NCI-H146 treated with DMSO at 0.1 percent for 48 hours (cell line): ENCODE data around the gene HIC1.
A peak's percentile ranks its signal among the peaks of the same experiment; 100 is the strongest.
"Not testable (repeated sequence)": the region's sequence is repeated elsewhere in the genome, so short reads cannot be mapped to it uniquely, and the experiment has no call there.

Experiments used
- DNase-seq: peaks from one replicate; lab custom pipeline; 2025; ENCODE audit not compliant: unreplicated experiment; lab: John Stamatoyannopoulos, UW

Gene HIC1, protein sequence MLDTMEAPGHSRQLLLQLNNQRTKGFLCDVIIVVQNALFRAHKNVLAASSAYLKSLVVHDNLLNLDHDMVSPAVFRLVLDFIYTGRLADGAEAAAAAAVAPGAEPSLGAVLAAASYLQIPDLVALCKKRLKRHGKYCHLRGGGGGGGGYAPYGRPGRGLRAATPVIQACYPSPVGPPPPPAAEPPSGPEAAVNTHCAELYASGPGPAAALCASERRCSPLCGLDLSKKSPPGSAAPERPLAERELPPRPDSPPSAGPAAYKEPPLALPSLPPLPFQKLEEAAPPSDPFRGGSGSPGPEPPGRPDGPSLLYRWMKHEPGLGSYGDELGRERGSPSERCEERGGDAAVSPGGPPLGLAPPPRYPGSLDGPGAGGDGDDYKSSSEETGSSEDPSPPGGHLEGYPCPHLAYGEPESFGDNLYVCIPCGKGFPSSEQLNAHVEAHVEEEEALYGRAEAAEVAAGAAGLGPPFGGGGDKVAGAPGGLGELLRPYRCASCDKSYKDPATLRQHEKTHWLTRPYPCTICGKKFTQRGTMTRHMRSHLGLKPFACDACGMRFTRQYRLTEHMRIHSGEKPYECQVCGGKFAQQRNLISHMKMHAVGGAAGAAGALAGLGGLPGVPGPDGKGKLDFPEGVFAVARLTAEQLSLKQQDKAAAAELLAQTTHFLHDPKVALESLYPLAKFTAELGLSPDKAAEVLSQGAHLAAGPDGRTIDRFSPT

DNA sequence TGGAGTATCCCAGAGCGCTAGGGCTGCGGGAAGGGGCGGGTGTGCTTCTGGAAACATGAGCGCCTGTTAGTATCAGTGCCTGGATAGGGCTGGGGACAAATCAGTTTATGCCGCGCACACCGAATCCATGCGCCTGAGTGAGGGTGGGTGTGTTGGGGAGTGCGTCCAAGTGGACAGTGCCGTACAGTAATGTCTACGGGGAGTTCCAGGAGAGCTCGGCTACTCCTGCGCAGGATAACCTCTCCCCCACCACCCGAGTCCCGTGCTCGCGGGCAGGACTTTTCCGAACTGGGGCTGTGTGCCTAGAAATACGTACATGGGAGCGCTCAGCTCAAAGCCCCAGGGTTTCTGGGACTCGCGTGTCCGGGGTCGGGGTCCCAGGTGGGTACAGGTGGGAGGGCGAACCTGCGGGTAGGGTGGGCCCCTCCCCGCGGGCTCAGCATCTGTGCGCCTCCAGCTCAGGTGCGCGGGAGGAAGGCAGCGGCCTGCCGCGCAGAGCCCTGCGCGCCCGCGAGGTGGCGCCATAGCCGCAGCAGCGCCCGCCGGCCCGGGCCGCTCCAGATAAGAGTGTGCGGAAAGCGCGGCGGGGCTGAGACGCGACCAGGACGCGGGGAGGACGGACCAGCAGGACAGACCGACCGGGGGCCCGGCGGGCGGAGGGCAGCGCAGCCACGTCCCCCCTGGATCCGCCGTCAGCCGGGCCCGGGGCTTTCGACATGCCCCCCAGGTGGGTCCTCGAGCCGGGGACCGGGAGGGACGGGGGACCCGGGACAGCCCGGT, at the start of gene HIC1:
Gene HIC1, plus strand, starts transcription at position 592 of the 780 bp plus-strand sequence. CDS start 1,588 bp downstream, outside the sequence.
- peak; percentile 54 for DNase-seq

DNA sequence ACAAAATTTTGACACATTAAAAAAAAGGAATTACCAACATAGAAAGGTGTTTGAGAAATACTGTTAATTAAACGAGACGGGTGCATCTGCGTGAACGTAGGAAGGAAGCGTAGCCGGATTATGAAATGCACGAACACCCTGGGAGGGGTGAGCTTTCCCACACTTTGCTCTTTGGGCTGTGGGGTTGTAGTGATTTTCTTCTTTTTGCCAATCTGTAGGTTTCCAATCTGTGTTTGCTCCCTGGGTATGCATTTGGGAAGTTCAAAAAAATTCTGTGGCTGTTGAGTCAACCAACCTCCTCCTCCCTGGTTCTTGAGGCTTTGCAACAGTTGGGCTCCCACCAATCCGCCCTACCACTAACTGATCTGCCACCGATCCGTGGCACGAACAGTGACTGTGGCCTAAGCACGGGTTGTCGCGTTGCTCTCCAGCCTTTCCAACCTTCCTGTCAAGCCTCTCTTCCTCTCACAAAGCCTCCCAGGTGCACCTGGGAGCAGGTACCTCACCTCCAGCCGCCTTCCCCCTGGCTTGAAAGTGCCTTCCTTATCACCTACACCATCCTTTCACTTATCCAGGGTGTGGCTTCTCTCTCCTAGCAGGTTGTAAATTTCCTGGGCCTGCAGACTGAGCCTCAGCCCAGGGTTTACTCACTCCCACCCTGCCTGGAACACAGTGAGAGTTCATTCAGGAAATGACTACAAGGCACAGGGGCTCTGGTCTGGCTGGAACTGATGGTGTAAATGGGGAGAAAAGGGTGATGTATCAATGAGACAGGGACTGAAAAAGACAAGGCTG, 46.4 kb upstream of the HIC1 start:
- no peak for DNase-seq

DNA sequence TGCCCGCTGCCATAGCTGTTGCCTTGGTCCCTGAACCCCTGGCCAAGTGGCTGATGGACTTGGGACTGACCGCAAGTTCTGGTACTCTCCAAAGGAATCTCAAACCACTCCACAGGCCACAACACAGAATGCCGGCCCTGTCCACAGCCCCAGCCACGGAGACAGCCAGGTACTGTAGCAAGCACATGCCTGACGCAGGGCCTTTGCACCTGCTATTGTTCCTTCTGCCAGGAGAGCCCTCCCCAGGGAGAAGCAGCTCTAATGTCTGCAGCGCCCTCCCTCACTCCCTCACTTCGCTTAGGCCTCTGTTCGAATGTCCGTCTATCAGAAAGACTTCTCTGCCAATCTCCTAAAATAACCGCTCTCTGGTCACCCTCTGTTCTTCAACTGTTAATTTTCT, 45.2 kb upstream of the HIC1 start:
- no peak for DNase-seq

DNA sequence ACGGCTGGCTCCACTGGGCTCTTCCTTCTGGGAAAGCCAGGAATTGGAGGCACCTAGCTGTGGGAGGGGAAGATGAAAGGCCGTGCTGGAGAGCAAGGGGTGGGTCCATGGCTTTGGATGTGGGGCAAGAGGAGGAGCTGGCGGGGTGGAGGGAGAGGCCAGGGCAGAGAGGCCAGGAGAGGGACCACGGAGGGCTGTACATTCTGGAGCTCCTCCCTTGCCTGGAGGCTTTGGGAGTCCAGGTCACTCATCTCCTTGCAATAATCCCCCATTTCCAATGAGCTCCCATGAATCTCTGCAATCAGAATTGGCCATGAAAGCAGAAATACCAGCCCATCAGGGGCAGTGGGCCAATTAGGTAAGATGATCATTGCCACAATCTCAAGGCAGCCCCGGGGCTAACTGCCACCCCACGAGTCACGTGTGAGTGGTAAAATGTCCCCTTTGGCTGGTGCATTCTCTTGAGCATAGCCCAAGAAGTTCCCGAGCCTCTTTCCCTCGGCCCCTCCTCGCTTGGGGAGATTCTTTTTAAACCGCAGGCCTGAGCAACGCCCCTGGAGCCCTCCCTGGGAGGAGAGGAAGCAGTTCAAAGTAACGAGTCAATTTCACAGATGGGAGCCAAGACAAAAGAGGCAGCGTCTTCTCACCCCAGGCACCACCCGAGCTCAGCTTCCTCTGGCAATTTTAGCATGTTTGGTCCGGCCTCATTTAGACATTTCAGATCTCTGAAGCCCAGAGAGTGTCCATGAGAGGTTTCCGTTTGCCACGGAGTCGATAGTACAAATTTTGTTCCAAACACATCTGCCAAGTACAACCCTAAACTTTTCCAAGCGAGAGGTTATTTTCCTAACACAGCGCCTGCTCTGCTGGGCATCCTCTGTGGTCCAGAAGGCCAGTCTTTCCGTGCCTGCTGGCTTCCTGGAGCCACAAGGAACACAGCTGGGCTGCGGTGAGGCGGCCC, 43.2 kb upstream of the HIC1 start:
- DNase-seq = no peak

DNA sequence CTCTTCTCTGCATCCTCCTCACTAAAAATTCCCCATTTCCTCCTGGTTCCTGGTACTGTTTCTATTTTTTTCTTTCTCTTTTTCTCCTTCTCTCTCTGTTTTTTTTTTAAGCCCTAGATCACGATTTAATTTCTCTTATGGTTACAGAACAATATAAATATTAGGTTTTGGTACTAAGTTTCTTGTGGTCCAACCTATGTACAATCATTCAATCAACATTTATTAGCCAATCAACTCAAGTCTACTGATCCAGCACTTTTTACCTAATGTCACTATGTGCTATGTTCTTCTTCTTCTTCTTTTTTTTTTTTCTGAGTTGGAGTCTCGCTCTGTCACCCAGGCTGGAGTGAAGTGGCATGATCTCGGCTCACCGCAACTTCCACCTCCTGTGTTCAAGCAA, 42.4 kb upstream of the HIC1 start:
- DNase-seq = no peak

DNA sequence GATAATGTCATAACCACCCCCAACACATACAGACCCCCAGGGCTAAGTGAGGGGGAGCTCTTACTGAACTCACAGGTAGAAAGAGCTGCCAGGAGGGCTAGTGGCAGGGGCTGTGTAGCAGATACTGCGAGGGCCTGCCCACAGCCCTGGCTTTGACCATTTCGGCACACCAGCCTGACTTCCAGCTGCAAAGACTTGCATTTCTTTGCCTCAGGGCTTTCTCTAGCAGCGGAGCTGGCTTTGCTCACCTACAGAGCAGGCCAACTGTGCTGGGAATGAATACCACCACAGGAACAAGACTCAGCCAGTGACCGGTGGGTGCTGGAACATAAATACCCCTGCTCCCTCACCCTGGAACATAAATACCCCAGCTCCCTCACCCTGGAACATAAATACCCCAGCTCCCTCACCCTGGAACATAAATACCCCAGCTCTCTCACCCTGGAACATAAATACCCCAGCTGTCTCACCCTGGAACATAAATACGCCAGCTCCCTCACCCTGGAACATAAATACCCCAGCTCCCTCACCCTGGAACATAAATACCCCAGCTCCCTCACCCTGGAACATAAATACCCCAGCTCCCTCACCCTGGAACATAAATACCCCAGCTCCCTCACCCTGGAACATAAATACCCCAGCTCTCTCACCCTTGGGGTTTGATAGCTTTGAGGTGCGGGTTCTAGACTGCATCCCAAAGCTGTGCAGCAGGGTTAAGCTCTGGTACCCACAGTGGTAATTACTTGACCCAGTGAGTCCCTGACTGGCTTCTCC, 41.5 kb upstream of the HIC1 start:
- not testable (repeated sequence) for DNase-seq

DNA sequence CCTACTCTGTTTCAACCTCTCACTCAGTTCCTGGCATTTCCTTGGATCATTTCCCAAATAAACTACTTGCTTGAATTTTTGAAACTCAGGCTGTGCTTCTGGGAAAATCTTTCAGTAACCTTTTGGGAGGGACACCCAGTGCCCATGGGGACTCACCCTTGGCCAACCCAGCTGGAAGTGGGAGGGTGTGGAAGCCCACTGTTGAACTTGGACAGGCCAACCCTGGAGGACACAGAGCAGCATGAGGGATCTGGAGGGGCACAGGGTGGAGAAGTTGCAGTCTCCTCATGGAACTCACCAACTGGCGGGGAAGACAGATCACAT, 40.9 kb upstream of the HIC1 start:
- no peak for DNase-seq

DNA sequence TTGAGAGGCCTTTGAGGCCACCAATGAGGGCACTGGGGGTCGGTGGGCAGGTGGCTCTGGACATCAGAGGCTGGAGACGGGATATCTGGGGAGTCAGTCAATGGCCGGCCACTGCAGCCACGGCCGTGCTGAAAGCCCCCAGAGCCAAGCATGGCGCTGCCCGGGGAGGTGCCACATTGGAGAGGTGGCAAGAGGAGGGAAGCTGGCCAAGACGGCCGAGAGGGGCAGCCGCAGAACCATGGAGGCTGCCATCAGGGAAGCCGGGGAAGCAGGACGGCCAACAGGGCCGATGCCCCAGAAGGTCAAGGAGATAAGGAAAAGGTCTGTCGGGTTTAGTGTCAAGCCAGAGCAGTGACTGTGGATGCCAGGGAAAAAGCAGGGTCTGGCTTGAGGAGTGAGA, 39.6 kb upstream of the HIC1 start:
- no peak for DNase-seq

DNA sequence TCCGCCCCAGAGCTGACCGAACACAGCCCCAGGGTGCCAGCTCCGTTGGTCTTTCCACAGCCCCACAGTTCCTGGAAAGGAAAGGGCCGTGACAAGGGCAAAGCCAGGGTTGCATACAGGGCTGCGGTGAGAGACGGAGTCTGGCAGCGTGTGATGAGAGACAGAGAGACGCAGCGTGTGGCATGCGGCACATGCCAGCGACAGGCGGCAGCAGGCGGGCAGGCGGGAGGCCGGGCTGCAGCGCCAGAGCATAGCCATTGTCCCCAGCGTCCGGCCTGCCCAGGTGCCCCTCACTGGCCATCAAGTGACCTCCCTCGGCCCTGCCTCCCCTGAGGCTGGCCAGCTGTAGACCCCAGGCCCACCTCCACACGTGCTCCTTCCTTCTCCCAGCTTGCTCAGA, 38.4 kb upstream of the HIC1 start:
- no peak for DNase-seq

DNA sequence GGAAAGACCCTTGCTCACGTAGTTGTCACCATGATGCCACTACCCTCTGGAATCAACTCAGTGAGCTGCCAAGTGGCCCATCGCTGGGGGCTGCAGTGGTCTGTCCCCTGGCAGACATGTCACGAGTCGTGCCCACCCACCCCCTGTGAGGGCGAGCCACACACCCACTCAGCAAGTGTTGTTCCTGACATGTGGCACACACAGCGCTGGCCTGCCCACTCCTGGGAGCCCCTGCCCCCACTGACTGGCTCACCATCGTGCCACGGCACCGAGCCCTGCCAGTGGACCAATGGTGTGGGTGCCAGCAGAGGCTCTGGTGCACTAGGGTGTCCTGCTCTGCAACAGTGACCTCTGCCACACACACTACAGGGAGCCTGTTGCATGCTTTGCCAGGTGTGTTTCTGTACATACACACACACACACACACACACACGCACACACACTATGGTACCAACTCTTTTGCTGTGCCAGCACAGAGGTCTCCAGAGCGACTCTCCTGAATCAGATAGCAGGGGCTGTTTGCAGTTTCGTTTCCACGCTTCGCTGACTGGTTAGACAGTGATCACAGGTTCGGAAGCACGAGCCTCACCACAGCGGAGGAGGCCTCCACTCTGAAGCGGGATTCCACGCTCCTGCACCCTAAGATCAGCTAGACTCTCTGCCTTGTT, 37.5 kb upstream of the HIC1 start:
- no peak for DNase-seq

DNA sequence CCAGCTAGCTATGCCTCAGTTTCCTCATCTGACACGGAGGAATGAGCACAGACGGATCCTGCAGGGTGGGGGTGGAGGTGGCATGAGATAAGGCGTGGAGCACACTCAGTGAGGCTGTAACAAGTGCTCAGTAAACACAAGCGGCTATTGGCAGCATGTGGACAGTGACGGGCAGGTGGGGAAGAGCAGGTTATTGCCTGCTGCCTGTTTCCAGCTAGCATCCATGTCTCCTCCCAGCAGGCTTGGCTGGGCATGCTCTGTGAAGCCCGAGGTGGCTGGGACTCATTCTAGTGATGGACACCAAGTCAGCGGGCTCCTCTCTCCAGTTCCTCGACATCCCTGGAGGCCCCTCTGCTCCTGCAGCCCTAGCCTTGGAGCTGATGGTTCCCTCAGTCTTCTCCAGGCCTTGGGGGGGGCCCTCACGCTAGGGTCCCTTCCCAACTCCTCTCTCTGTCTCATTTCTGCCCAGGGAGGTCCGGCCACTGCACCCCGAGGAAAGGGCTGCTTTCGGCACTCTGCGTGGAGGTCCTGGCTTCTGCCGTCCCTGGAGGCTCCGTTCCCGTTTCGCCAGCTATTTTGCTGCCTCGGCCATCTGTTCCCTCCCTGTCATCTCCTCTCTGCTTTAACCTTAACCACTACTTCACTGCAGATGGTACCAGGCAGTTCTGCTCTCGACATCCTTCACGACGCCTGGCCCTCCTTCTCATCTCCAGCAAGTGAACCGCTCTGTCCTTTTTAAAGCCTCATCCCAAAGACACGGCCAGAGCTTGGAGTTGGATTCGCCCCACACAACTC, 36.0 kb upstream of the HIC1 start:
- peak; percentile 37 for DNase-seq

DNA sequence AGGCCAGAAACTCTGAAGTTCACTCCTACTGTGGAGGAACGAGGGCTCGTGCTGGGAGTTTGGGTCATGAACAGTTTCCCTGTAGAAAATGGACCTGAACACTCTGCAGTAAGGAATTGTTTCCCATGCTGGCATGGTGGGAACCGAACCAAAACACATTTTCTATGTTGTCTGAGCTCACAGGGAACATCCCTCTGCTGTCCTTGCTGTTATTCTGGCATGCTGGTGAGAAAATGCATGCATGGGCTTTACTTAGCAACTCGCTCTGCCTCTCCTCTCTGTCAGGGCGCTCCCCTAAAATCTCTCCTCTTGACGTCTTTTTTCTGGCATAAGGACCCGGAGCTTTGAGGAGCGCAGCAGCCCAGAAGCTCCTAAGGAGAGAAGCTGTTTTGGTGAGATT, 35.2 kb upstream of the HIC1 start:
- DNase-seq = no peak

DNA sequence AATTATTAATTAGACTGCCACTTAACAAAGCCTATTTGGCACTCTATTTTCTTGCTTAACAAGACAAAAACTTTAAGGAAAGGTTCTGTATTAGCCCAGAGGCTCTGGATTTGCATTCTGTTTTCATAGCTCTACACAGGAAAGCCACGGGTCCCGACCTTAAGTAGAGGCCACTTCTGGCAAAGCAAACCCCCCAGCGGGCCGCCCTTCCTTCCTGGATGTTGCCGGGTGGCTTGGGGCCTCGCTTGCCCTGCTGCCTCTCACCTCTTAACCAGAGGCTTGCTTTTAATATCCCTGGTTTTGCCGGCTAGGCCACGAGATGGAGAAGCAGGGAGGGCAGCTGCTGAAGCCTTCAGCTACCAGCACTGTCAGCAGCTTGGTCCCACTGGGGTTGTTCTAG, 34.2 kb upstream of the HIC1 start:
- DNase-seq = no peak

DNA sequence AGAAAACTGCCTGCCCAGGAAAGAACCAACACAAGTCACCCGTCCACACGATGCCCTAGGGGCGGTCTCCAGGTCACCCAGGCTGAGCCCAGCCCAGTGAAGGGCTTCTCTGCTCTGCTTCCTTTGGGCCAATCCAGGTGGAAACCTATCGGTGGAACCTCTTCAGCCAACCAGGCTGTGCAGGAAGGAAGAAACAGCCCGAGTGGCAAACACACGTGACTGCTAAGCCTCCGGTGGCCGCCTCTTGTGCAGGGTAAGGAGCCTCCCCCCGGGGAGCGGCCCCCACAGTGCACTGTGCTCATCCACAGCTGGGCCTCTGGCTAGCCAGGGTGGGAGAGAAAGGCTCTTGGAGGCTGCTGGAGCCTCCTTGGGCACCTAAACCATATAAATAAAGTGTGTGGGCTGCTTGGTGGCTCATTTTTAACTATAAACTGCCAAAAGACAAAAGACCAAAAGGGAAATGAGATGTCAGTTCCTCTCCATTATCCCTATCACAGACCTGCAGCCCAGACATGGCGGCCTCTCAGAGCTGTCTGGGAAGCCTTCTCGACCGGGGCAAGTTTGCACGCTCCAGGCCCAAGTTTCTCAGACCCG, 32.2 kb upstream of the HIC1 start:
- no peak for DNase-seq

DNA sequence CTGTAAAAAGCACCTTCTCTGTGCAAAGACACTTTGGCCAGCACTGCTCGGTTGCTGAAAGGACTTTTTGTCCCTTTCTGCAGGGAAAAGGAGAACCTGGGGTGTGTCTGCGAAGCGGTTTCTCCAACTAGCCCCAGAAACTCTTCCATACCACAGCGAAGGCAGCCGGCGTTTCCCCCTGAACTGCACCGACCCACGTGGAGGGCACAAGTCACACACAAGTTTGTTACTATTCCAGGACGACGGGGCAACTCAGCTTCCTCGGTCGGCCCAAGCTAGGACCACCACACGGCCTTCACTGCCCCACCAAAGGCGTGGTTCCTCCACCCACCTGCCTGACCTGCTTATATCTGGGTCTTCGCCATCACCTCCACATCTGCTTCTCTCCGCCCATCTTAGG, 31.6 kb upstream of the HIC1 start:
- no peak for DNase-seq

DNA sequence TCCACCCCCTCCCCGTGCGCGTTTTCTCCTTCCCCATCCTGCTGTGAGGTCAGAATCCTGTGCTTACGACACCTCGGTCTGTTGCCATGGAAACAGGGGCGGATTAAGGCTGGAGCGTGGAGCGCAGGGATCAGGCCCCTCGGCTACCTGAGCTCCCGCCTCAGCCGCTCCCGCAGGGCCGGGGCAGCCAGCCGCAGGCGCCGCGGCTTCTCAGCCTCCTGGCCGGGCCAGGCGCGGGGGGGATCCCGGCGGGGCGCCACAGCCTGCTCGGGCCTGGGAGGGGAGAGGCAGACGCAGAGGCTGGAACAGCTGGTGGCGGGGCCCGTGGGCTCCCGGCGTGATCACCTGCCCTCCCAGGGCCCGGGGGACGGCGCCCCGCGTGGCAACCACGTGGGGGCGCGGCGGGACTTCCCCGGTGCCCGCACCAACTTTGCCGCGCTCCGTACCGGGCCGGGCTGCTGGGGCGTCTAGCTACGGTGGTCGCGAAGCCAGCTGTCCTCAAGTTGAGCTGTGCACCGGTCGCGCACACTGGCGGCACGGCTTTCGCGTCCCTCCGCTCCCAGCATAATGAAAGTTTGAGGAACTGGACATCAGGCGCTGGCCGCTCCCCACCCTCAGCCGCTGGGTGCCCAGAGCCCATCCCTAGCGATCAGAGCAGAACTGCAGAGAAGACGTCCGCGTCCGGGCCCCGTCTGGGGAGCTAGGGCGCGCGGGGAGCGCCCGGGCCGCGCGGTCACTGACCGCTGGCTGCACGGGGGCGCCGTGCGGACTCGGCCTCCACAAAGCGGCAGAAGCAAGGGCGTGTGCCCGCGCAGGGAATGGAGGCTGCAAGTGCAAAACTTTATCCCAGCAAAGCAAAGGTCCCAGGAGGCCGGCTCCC, 31.0 kb upstream of the HIC1 start:
- peak; percentile 50 for DNase-seq
